ENCODE measurements around the gene TLN1.
A peak's percentile ranks its signal among the peaks of the same experiment; 100 is the strongest.

Gene TLN1

DNA sequence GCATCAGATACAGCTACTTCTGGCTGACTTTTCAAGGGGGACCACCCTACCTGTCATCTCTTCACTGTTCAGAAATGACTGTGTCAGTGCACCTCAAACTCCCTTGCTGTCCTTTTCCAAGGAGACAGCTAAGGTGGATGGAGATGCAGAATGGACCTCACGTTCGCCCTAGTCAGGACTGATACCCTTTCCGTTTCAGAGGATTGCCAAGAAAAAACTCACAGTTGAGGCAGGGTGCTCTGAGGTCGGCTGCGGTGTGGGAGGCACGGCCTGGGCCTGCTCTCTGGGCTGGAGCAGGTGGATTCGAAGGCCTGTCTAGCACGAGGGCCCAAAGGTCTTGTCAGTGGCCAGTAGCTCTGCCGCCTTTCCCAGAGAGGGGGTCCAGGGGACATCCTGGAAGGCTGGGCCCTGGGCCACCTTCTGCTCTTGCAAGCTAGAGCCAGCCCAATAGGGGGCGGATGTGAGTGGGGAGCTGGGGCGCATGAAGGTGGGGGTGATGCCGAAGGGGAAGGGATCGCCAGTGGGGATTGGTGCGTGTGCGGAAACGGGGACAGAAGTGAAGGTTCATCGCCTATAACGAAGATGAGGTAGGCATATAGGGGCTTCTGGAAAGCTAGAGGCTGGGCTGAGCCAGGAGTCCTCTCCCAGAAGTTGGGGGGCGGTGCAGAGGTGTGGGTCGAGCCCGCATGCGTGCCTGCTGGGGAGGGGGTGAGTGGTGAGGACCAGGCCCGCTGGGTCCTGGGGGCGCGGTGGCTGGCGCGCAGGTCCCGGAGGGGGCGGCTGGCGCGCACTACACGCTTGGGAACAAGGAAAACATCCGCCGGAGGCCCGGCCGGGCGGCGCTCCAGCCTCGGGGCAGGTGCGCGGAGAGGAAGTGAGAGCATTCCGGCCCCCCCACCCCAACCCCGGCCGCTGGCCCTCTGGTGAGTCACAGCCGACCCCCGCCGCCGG lies 24.6 kb upstream of the TLN1 start:
- DNase-seq (ENCODE audit: low read depth in 2 of 3, low spot score in 1 of 3), result peak; percentile 70 to 79 (median 78)

DNA sequence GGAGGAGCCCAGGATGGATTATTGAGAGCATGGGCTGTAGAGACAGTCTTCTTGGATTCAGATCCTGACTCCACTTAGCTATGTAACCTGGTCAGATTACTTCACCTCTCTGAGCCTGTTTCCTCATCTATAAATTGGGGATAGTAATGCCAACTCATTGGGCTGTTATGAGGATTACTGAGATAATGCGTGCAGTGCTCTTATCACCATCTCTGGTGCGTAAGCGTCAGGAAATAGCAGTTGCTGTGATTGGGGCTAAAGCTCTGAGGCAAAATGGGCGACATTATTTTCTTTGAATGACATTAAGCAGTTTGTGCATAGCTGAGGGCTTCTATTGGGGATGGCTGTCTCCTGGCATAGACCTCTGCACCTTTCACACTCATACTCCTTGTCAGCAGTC lies 23.1 kb upstream of the TLN1 start:
- no peak for DNase-seq (ENCODE audit: low read depth in 2 of 3, low spot score in 1 of 3)

DNA sequence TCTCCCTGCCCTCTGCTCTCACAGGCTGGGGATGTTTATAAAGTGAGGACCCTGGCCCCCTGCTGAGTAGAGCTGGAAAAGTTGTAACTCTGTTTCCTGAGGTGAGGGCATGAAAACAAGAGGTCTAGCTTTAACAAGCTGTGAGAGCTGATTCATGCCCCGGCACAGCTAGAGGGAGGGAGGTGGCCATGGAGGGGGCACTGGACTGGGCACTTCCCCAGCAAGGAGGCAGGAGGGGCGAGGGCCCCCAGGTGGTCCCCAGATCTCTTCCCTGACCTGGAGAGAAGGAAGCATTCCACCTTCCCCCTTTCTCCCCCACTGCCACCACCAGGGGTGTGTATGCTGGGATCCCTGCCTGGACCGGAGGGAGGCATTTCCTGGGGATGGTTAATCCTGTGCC lies 22.3 kb upstream of the TLN1 start, which contains the start of gene MSMP:
TSS of gene MSMP (minus strand) at position 13 of the 400 bp plus-strand sequence. CDS start 147 bp downstream, outside the sequence.
- no peak for DNase-seq (ENCODE audit: low read depth in 2 of 3, low spot score in 1 of 3)

DNA sequence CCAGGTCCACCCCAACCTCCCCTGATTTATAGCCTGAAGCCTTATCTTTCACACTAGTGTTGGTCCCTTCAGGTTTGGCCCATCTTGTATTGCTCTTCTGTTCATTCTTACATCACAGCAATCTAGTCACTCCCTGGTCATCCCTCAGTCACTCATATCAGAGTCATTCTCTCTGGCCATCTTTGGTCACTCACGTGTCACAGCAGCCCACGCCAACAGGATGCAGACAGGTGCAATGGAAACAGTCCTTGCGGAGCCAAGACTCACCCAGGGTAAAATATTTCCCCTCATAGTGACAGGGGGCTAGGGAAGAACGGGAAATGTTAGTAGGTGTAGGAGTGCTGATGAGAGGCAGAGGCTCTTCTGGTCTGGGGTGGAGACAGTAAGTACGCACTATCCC lies 21.5 kb upstream of the TLN1 start:
- no peak for DNase-seq (ENCODE audit: low read depth in 2 of 3, low spot score in 1 of 3)

DNA sequence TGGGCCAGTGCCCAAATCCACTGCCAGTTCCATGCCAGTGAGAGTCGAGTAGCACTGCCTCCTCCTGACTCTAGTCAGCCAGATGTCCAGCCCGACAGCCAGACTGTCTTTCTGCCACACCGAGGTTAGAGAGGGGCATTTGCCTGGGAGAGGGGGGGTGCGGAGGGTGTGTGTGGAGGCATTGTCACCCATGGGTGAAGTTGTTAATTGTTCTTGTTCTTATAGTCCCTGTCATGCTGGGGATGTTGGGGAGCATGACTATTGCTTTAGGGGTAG lies 18.2 kb upstream of the TLN1 start:
- no peak for DNase-seq (ENCODE audit: low read depth in 2 of 3, low spot score in 1 of 3)

DNA sequence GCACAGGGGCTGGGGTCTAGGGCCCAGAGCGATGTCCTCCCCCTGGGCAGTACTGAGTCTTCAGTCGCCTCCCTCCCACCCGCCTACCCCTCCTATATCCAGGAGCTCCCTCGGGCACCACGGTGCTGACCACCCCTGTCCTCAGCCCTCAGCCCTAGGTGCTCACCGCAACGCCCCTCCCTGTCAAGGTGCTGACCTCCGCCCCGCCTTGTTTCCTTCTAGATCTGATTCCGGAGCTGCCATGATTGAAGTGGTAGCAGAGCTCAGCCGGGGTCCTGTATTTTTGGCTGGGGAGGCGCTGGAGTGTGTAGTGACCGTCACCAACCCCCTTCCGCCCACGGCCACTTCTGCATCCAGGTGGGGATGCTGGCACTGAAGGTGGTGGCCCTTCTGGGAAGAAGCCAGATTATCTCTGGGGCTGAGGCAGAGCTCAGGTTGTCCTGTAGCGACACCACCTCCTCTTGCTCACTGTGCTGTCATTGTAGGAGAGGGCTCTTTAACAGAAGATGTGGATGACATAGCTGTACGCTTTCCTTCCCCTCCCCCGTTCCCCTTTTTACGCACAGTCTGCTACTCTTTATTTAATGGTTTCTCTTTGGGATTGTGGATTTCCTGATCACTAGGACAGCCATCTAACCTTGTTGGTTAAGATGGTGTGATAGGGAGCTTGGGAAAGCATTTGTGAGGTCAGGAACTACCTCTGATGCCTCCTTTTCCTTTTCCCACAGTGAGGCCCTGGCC lies 17.7 kb upstream of the TLN1 start:
- DNase-seq (ENCODE audit: low read depth in 2 of 3, low spot score in 1 of 3), result peak in 2 of 3 donors; percentile 25 to 34

DNA sequence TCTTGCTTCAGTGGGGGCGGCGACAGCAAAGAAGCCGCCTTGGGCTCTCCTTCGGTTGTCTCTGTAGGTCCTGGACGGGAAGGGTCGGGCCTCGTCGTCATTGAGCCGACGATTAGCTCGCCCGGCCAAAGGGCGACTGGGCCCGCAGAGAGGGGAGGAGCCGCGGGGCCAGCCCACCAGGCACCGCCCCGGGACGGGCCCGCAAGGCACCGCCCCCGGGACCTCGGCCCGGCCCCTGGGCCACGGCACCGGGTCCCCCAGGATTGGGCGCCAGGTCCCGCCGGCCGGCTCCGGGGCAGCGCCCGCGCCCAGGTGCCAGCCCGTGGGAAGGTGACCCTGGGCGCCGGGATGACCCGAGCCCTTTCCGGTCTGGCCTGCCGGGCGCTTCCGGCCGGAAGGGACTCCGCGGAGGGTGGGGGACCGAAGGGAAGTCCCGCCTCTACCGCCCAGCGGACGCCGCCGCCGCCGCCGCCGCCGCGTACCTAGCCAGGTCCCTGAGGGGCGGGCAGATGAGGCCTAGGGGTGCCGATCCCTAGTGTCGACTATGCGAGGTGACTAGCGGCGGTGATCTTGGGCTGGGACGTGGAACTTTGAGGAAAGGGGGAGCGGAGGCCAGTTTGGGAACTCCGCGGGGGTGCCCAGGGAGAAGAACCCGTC lies 17.0 kb upstream of the TLN1 start, which contains the start of the genes GBA2 and RGP1:
TSS of gene GBA2 (minus strand) at position 371 of the 657 bp plus-strand sequence. CDS start 524 bp downstream, outside the sequence.
TSS of gene RGP1 (plus strand) at position 430 of the 657 bp plus-strand sequence. CDS start 469 bp downstream, outside the sequence.
- peak in 2 of 3 donors; percentile 54 to 71 for DNase-seq (ENCODE audit: low read depth in 2 of 3, low spot score in 1 of 3)

DNA sequence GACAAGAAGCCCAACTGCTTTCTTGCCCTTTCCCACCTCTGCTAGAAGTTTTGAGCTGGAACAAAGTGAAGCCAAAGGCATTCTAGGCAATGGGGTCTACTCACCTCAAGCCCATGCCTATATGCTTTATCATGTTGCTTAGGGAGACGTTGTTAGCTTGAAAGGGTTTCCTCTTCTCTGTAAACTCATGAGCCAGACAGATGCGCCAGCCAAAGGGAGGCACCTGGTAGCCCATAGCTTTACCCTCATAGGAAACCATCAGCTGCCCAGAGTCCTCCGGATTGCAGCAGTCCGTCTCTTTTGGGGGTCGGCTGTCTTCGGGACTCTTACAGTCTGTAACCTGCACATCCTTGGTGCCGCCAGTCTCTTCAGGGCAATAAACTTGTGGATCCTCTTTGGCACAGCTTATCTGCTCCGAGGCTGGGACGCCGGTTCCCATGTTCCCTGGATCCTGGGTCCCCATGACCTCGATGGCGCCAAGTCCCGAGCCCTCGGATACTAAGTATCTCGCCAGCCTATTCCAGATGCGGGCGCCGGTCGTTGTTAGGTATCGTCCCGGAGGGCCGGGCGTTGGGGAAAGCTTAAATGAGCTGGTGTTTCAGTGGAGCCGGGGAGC lies 16.4 kb upstream of the TLN1 start:
- no peak for DNase-seq (ENCODE audit: low read depth in 2 of 3, low spot score in 1 of 3)

DNA sequence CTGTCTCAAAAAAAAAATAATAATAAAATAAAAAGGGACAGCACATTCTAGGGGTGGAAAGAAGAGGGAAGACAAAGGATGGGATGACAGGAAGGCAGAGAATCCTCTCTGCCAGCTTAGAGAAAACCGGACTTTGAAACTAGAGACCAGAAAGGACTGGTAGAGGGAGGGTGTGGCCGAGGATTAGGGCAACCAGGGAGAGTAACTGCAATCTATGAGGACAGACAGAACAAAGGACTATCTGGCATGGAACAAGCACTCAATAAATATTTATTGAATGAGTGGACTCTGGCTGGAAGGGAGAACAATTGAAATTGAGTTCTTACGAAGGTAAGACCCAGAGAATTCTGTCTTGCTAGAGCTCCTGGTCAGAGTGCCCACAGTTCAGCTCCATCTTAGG lies 14.6 kb upstream of the TLN1 start:
- DNase-seq (ENCODE audit: low read depth in 2 of 3, low spot score in 1 of 3), result no peak

DNA sequence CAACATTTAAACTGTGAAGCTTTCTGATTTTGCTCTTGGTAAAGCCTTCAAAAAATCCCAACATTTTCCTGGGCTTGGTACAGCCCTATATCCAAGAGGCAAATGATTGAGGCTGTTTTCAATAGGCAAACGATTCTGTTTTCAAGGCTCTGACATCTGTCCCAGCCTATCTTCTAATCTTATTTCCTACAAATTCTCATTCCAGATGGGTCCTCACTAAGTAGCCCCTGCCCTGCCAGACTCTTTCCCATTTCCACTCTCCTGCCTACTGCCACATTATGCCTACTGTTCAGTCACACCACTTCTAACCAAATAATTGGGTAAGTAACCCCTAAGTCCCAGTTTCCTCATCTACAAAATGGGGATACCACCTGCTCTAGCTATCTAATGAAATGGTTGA lies 13.6 kb upstream of the TLN1 start:
- DNase-seq (ENCODE audit: low read depth in 2 of 3, low spot score in 1 of 3), result no peak

DNA sequence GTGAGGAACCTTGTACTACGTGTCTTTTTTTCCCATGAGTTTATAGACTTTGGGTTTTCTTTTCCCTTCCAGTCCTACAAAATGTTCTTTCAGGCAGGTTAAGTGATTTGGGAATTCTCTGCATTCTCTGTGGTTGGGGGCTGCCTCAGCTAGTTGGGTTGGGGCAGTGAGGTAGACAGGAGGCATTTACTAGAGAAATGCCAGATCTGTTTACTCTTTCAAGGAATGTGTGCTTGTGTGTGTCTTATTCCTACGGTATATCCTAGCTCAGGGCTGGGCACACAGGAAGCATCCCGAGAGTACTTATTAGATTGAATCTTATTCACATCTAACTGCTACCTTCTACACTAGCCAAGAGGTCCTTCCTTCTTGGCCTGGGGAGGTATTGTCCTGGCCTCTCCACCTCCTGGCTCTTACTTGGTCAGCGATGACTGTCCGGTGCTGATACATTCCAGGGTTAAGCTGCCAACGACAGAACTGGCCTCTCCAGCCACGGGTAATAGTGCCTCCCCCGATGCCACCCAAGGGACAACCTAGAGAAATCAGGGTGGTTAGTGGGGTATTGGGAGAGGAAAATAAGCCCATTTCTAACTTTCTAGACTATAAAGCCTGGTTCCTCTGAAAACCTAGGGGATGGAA lies 12.0 kb upstream of the TLN1 start:
- DNase-seq (ENCODE audit: low read depth in 2 of 3, low spot score in 1 of 3), result no peak

DNA sequence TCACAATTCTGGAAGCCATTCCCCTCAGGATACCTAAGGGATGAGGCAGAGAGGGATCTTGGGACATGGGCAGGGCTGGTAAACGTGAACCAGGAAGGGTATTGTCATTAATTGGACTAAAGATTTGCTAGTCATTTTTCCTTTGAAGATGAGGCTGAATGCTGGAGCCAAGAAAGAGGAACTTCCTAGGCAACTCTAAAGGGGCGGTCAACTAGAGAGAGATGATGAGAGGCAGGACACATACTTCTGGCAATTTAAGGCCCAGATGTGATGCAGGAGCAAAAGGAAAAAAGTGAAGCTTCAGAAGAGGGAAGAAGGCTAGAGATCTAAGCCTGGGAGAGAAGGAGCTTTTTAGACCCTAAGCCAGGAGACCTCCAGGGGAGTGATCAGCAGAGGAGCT lies 11.5 kb upstream of the TLN1 start:
- no peak for DNase-seq (ENCODE audit: low read depth in 2 of 3, low spot score in 1 of 3)

DNA sequence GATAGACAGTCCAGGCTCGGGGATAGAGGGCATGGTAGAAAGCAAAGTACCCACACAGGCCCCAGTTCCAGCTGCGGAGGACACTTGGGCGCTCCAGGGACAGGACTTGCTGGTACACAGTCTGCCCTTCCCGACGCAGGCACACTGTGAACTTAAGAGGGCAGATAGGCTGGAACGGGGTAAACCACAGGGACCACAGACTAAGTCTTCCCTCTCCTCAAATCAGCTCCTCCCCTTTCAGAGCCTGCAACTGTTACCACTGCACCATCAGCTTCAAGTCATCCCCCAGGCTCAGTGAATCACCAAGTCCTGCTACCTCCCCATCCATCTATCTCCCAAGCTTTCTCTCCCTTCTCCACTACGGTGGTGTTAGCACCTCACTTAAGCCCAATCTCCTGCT lies 9.7 kb upstream of the TLN1 start:
- no peak for DNase-seq (ENCODE audit: low read depth in 2 of 3, low spot score in 1 of 3)

DNA sequence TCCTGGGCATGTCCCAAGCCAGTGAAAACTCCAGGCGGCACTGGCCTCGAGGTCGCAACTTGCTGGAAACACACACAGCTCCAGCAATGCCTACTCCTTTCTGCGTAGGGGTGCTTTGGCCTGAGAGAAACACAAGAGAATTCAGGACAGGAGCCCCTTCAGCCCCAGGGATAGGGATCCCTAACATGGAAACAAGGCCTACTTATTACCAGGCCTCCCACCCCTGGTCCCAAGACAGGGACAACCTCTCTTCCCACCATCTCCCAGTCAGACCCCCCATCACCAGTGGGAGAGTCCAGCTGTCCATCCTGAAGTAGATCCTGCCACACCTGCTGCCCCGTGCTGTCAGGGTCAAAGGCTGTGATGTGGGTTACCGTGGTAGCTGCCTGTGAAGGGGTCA lies 8.2 kb upstream of the TLN1 start:
- DNase-seq (ENCODE audit: low read depth in 2 of 3, low spot score in 1 of 3), result no peak

DNA sequence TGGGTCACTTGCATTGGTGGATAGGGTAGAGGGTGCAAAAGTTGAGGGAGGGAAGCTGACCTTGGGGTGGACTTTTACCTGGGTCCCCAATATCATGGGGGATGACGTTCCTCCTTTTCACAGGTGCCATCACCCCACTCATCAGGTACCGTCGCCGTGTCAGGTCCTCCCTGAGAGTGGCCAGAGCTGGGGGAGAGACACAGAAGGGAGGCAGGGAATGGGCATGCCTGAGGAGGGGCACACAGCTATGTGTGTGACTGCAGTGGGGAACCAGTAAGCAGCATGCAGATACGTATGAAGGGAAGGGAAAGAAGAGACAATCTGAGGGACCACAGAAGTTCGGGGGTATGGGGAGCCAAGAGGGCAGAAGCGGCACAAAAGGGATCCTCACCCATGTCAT lies 6.9 kb upstream of the TLN1 start:
- DNase-seq (ENCODE audit: low read depth in 2 of 3, low spot score in 1 of 3), result no peak

DNA sequence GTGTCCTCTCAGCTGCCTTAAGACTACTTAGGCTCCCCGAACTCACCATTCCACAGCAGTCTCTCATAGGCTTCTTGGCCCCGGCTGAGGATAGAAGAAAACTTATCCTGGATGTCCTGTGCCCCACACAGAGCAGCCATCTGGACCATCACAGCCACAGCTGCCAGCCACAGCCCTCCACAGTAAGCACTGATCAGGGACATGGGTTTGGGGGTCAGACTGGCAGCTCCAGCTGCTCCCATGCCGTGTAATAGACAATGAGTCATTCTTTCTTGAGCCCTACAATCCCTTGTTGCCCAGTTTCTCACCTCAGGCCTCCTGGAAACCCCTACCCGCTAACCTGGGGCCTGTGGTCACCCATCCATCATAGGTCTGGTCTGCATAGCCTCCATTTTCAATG lies 6.2 kb upstream of the TLN1 start:
- no peak for DNase-seq (ENCODE audit: low read depth in 2 of 3, low spot score in 1 of 3)

DNA sequence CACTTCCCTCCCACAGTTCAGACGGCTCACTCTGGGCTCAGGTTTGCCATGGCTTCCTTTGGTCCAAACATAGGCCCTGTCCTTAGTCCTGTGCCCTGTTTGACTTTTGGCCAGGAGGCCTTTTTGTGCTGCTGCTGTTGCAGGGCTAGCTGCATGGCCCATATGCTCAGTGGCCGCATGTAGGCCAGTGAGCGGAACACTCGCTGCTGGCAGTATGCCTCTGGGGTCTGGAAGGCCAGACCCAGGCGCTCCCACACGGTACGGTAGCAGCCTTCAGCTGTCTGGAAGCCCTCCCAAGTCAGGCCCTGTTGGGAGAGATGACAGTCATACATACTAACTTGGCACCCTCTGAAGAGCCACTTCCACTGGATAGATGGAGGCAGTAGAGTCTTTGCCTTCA lies 5.1 kb upstream of the TLN1 start:
- DNase-seq (ENCODE audit: low read depth in 2 of 3, low spot score in 1 of 3), result no peak

DNA sequence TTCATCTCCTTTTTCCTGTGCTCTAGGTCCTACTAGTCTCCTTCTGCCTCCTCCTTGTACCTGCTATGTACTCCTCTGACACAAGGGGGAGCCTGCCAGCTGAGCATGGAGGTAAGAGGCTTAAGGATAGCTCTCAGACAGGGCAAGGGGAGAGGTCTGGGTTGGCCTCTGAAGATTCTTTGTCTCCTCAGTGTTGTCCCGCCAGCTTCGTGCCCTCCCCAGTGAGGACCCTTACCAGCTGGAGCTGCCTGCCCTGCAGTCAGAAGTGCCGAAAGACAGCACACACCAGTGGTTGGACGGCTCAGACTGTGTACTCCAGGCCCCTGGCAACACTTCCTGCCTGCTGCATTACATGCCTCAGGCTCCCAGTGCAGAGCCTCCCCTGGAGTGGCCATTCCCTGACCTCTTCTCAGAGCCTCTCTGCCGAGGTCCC lies 4.2 kb upstream of the TLN1 start:
- peak in 2 of 3 donors; percentile 51 to 57 for DNase-seq (ENCODE audit: low read depth in 2 of 3, low spot score in 1 of 3)

DNA sequence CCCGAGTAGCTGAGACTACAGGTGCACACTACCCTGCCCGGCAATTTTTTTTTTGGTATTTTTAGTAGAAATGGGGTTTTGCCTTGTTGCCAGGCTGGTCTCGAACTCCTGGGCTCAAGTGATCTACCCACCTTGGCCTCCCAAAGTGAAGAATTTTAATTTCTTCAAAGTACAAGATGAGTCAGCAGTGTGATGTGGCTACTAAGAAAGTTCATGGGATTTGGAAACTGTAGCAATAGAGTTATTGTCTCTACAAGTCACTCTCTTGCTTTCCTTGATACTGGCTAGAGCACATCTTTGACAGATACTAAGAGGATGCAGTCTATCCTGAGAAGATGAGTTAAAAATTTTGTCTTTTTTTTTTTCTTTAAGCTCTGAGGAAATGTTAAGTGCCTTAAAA lies 2.1 kb upstream of the TLN1 start:
- DNase-seq (ENCODE audit: low read depth in 2 of 3, low spot score in 1 of 3), result no peak

DNA sequence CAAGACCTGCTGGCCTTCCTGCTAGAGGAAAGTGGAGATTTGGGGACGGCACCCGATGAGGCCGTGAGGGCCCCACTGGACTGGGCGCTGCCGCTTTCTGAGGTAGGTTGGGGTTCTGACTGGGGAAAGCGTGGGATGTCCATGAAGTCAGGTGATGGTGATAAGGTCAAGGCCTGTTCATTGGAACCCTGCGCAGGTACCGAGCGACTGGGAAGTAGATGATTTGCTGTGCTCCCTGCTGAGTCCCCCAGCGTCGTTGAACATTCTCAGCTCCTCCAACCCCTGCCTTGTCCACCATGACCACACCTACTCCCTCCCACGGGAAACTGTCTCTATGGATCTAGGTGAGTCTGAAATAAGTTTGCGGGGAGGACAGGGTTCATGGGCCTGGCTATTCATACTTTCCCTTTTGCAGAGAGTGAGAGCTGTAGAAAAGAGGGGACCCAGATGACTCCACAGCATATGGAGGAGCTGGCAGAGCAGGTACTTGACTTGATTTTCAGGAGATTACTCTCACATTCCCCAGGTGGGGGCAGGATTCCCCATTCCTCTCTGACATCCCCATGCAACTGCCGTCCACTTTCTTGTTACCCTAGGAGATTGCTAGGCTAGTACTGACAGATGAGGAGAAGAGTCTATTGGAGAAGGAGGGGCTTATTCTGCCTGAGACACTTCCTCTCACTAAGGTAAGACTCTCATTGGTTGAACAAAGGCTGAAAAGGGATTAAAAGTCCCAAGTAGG lies 976 bp upstream of the TLN1 start:
- peak in 1 of 3 donors; percentile 11 for DNase-seq (ENCODE audit: low read depth in 2 of 3, low spot score in 1 of 3)

Data from stimulated activated CD4-positive, alpha-beta T cell treated with anti-CD3 and anti-CD28 coated beads, Interleukin-12 subunit alpha, Interleukin-12 subunit beta, amount 100 ng/mL, for 48 hours (primary cell).